NOMO-1 treated with DMSO at 0.1 percent for 48 hours (cell line): ENCODE measurements around the gene PXN.
"Not testable (repeated sequence)": the region's sequence is repeated elsewhere in the genome, so short reads cannot be mapped to it uniquely, and the experiment has no call there.

Experiments
- DNase-seq: peaks from one replicate; lab custom pipeline; 2025; ENCODE audit not compliant: unreplicated experiment; lab: John Stamatoyannopoulos, UW

The PXN gene

GRCh38 chr12:120262852-120263747 lies 2.4 kb downstream of the PXN start:
- DNase-seq: no peak

GRCh38 chr12:120261951-120262851 lies 3.3 kb downstream of the PXN start:
- DNase-seq: no peak

GRCh38 chr12:120260607-120261006 lies 4.9 kb downstream of the PXN start:
- no peak for DNase-seq

DNA sequence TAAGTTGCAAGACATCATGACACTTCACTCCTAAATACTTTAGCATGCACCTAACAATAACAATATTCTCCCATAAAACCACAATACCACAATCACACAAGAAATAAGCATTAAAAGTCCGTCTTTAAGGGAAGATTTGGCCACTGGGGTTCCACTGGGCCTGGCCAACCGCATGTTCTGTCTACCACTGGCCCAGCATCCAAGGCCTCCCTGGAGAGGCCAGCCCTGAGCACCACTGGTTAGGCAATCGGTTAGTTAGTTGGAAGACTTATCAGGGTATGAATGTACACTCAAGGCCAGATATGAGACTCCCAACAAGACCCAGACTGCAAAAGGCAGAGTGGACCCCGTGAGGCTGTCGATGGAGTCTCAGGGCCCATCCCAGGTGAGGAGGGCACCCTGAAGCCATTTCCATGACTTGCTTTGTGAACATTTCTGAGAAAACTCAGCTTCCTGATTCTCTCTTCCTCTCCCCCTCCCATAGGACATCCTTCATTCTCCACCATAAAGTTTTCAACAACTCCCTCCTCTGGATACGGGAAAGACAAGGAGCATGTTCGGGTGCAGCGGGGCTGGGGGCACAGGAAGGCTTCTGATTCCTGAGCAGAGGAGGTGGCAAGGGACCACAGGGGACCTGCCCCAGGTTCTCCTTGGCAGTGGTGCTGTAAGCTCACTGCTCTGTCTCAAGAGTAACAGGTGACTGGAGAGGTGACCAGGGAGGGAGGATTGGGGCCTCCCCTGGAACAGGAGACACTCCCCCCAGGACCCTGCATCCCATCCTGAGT lies 5.9 kb downstream of the PXN start:
- DNase-seq: no peak

GRCh38 chr12:120258323-120258896 lies 7.1 kb downstream of the PXN start:
- no peak for DNase-seq

- no peak for DNase-seq
Measured at GRCh38 chr12:120257041-120257821, 8.3 kb downstream of the PXN start.

DNA sequence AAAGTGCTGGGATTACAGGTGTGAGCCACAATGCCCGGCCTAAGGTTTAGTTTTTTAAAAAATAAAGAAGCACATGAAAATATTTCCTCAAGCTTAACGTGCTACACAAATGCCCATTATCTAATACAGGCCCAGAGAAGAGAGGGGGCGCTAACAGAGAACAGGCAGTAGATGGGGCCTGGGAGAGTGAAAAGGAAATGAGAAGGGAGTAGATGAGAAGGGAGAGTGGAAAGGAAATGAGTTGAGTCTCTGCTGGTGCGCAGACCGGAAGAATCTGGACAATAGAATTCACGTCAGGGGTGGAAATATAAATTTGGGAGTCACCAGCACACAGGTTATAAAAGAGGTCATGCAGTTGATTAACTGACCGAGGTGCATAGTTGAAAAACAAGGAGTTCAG lies 10.7 kb downstream of the PXN start:
- DNase-seq: no peak

DNA sequence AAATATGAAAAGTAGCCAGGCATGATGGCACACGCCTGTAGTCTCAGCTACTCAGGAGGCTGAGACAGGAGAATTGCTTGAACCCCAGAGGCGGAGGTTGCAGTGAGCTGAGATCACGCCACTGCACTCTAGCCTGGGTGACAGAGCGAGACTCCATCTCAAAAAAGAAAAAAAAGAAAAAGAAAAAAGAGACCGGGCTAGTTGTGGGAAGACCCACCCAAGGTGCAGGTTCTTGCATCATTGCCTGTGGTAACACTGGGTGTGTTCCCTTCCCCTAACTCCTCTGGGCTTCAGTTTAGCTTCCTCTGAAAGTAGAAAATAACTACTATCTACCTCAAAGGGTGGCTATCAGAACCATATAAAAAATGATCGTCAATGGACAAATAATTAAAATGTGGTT lies 12.2 kb downstream of the PXN start:
- peak; percentile 83 for DNase-seq

GRCh38 chr12:120252071-120252906 lies 13.2 kb downstream of the PXN start:
- DNase-seq: peak; percentile 78

GRCh38 chr12:120251364-120252070 lies 14.0 kb downstream of the PXN start:
- DNase-seq: not testable (repeated sequence)

DNA sequence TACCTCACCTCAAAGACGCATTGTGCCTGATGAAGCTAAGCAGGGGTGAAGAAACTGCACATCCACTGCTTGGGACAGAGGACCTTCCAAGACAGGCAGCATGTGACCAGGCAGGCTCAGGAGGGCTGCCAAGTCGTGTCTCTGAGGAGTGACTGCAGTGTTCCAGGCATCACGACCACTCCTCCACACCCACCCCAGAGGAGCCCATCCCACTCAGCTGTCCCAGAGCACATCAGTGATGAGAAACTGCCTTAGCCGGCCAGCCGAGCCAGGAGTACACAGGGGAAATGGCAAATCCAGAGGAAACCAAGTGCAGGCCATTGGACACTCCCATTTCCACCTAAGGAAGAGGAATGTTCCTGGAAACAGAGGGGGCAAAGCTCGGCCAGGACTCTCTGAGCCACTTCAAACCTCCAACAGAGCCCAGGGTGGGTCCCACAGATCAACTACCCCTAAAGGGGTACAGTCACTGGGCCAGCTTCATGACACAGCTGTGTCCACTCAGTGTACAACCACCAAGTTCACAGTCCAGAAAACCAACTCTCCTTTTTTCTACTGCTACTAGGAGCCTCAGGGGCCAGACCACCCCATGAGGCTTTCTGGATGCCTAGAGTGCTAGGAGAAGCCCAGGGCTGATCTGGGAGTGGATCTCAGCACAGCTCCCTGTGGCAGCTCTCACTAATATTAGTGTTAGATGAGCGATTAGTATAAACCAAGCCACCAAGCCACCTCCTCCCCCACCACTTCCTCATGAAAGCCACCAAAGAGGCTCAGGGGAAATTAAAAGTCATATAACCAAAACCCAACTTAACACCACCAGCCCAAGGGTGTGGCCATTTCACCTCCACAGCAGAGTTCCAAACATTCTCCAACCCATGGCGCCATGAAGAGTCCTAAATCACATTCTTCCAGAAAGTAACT lies 15.4 kb downstream of the PXN start:
- peak; percentile 48 for DNase-seq

GRCh38 chr12:120249266-120249874 lies 16.2 kb downstream of the PXN start:
- DNase-seq: no peak

DNA sequence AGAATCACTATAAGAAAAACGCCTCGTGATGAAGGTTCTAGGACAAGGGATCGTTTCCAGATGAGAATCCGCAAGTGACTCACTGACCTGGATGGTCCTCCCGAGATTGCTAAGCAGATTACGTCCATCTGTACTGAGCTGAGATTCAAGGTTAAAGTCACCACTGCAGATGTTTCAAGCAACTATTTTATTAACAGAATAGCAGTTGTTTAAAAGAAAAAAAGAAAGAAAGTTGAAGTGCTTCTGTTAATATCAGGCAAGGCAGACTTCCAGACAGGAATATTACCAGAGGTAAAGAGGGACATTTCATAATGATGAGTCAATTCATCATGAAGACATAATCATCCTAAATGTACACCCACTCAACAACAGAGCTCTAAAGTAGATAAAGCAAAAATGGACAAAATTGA lies 17.9 kb downstream of the PXN start:
- DNase-seq: no peak

- DNase-seq: no peak
Measured at GRCh38 chr12:120247183-120247582, 18.3 kb downstream of the PXN start.

GRCh38 chr12:120246705-120247104 lies 18.8 kb downstream of the PXN start:
- not testable (repeated sequence) for DNase-seq

GRCh38 chr12:120242971-120243699 lies 22.4 kb downstream of the PXN start:
- no peak for DNase-seq
